HG03108 (cell line): ENCODE results near the gene ZNF627.
A peak's percentile ranks its signal among the peaks of the same experiment; 100 is the strongest.
"Not testable (repeated sequence)": the region's sequence is repeated elsewhere in the genome, so short reads cannot be mapped to it uniquely, and the experiment has no call there.

Experiments
- ATAC-seq: cut with Tn5 transposase; IDR thresholded peaks from one replicate; pipeline ENCODE4 v1.9.1; 2021; ENCODE audit warnings: moderate library complexity; ENCODE audit not compliant: unreplicated experiment

Gene ZNF627

GRCh38 chr19:11573763-11574162, 23.5 kb upstream of the ZNF627 start:
- ATAC-seq: not testable (repeated sequence)

- ATAC-seq: peak; percentile 49
These were observed 22.6 kb upstream of the ZNF627 start for GRCh38 chr19:11574689-11575088.

GRCh38 chr19:11576227-11576626, 21.1 kb upstream of the ZNF627 start:
- no peak for ATAC-seq

GRCh38 chr19:11577451-11578257, 19.6 kb upstream of the ZNF627 start, which contains the start of gene ACP5:
TSS of gene ACP5 (minus strand) at chr19:11577645. CDS start at chr19:11577317, 328 bp downstream.
- no peak for ATAC-seq

- ATAC-seq: no peak
These were observed 18.8 kb upstream of the ZNF627 start for GRCh38 chr19:11578258-11579142.

- ATAC-seq: no peak
These were observed 17.2 kb upstream of the ZNF627 start for GRCh38 chr19:11580116-11580515.

- ATAC-seq: peak; percentile 61
These were observed 15.5 kb upstream of the ZNF627 start for GRCh38 chr19:11581740-11582139.

GRCh38 chr19:11586331-11586730, 11.0 kb upstream of the ZNF627 start:
- ATAC-seq: no peak

GRCh38 chr19:11587302-11587974, 9.8 kb upstream of the ZNF627 start:
- ATAC-seq: peak; percentile 50

GRCh38 chr19:11587975-11588631, 9.2 kb upstream of the ZNF627 start:
- ATAC-seq: no peak

GRCh38 chr19:11594084-11594483, 3.2 kb upstream of the ZNF627 start:
- no peak for ATAC-seq

- ATAC-seq: no peak
These were observed 1.1 kb upstream of the ZNF627 start for GRCh38 chr19:11596156-11596555.

- ATAC-seq: no peak
These were observed 810 bp downstream of the ZNF627 start for GRCh38 chr19:11598103-11598483.

- no peak for ATAC-seq
These were observed 1.5 kb downstream of the ZNF627 start for GRCh38 chr19:11598746-11599145.

GRCh38 chr19:11599704-11600103, 2.4 kb downstream of the ZNF627 start:
- not testable (repeated sequence) for ATAC-seq

GRCh38 chr19:11606484-11606883, 9.2 kb downstream of the ZNF627 start:
- ATAC-seq: no peak

- ATAC-seq: no peak
These were observed 14.4 kb downstream of the ZNF627 start for GRCh38 chr19:11611730-11612129.

GRCh38 chr19:11612816-11613511, 15.7 kb downstream of the ZNF627 start:
- ATAC-seq: no peak

- ATAC-seq: no peak
These were observed 20.1 kb downstream of the ZNF627 start for GRCh38 chr19:11617180-11618062.
